Measurements from ENCODE around the gene NAPB.

The NAPB gene

DNA sequence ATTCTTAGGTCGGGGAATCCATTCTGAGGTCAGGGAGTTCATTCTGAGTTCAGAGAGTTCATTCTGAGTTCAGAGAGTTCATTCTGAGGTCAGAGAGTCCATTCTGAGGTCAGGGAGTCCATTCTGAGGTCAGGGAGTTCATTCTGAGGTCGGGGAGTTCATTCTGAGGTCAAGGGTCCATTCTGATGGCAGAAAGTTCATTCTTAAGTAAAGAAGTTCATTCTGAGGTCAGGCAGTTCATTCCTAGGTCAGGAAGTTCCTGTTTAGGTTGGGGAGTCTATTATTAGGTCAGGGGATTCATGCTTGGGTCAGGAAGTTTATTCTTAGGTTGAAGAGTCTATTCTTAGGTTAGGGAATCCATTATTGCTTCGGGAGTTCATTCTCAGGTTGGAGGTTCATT, 87.2 kb downstream of the NAPB start:
- Histone ChIP-seq H3K36me3 (replicated peaks in 1 of 2; ENCODE audit: control insufficient read depth in 2 of 2, insufficient read depth in 2 of 2, low read length in 2 of 2) (no peaks in the 10 kb centered on the region), H3K14ac (ENCODE audit: low read length) (no peak overlapping the region), H2AFZ (ENCODE audit: low read length) (no peak overlapping the region), H3K27me3 (ENCODE audit: control insufficient read depth in 3 of 3, insufficient read depth in 3 of 3, low read depth in 1 of 3, low read length in 3 of 3) (no peaks in the 10 kb centered on the region), H2BK120ac (ENCODE audit: low read depth, low read length) (no peak overlapping the region), H2BK15ac (ENCODE audit: low read length) (no peak overlapping the region), H3K4ac (ENCODE audit: low read length) (no peak overlapping the region), H3K9me3 (replicated peaks in 1 of 2; ENCODE audit: control insufficient read depth in 2 of 2, insufficient read depth in 1 of 2, low read depth in 1 of 2, low read length in 2 of 2) (no peaks in the 10 kb centered on the region), H3K4me1 (ENCODE audit: control insufficient read depth in 2 of 2, insufficient read depth in 1 of 2, low read depth in 1 of 2, low read length in 2 of 2) (peaks cover 0 to 2% of the 10 kb centered on the region in 2 donors), H3K4me3 (ENCODE audit: low read length in 2 of 2) (no peak overlapping the region), H2BK5ac (ENCODE audit: low read length) (no peak overlapping the region), H2BK12ac (ENCODE audit: low read length) (no peak overlapping the region), H2AK5ac (ENCODE audit: low read depth, low read length) (no peak overlapping the region), H3K23ac (ENCODE audit: low read depth, low read length, poor library complexity) (no peak overlapping the region), H3K4me2 (ENCODE audit: insufficient read depth, low read length, poor library complexity, severe bottlenecking) (no peak overlapping the region), H3K9ac (ENCODE audit: low read depth, low read length, poor library complexity) (no peak overlapping the region), H4K8ac (ENCODE audit: low read depth, low read length) (no peak overlapping the region), H4K91ac (ENCODE audit: low read depth, low read length, poor library complexity) (no peak overlapping the region), H3K79me1 (ENCODE audit: low read depth, low read length) (no peaks in the 10 kb centered on the region), H3K27ac (replicated peaks; ENCODE audit: low read length) (no peak overlapping the region), H3K18ac (ENCODE audit: low read length) (no peak overlapping the region)
- DNase-seq (ENCODE audit: low spot score) = no peak
- no CpG with 5 or more reads among the region's 3 CpGs for WGBS, 2 donors (ENCODE audit: extremely low coverage in 2 of 2, insufficient read length in 2 of 2, insufficient replicate concordance in 1 of 2)

DNA sequence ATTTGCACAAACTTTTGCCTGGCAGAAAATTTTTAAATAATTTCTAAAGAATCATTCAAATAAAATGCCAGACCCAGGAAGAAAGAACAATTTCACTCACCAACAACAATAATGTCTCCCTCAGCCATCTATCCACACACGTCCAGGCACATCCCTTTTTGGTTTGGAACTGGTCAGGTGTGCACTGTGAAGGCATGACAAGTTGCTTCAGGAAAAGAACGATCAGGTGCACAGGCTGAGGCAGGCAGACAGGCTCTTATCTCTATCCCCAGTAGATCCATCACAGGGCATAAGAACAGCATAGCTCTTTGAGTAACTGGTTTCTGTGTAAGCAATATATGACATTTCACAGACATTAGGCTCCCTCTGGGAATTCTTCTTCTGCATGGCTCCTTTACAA, 88.8 kb downstream of the NAPB start:
- H3K18ac ChIP-seq (ENCODE audit: low read length) = no peak overlapping the region
- no peak overlapping the region for H3K9ac ChIP-seq (ENCODE audit: low read depth, low read length, poor library complexity)
- no peak overlapping the region for H2AK5ac ChIP-seq (ENCODE audit: low read depth, low read length)
- H2BK120ac ChIP-seq (ENCODE audit: low read depth, low read length) = no peak overlapping the region
- no peak overlapping the region for H3K23ac ChIP-seq (ENCODE audit: low read depth, low read length, poor library complexity)
- no CpG with 5 or more reads among the region's 2 CpGs for WGBS, 2 donors (ENCODE audit: extremely low coverage in 2 of 2, insufficient read length in 2 of 2, insufficient replicate concordance in 1 of 2)
- no peak overlapping the region for H3K4me3 ChIP-seq (ENCODE audit: low read length in 2 of 2)
- H3K4me1 ChIP-seq (ENCODE audit: control insufficient read depth in 2 of 2, insufficient read depth in 1 of 2, low read depth in 1 of 2, low read length in 2 of 2) = peaks cover 0 to 2% of the 10 kb centered on the region in 2 donors
- H4K91ac ChIP-seq (ENCODE audit: low read depth, low read length, poor library complexity) = no peak overlapping the region
- no peak overlapping the region for H2AFZ ChIP-seq (ENCODE audit: low read length)
- peaks cover 0 to 3% of the 10 kb centered on the region in 2 donors for H3K9me3 ChIP-seq (replicated peaks in 1 of 2; ENCODE audit: control insufficient read depth in 2 of 2, insufficient read depth in 1 of 2, low read depth in 1 of 2, low read length in 2 of 2)
- H3K79me1 ChIP-seq (ENCODE audit: low read depth, low read length) = no peaks in the 10 kb centered on the region
- H4K8ac ChIP-seq (ENCODE audit: low read depth, low read length) = no peak overlapping the region
- no peak overlapping the region for H3K27ac ChIP-seq (replicated peaks; ENCODE audit: low read length)
- H3K36me3 ChIP-seq (replicated peaks in 1 of 2; ENCODE audit: control insufficient read depth in 2 of 2, insufficient read depth in 2 of 2, low read length in 2 of 2) = no peaks in the 10 kb centered on the region
- no peak overlapping the region for H3K4me2 ChIP-seq (ENCODE audit: insufficient read depth, low read length, poor library complexity, severe bottlenecking)
- H2BK15ac ChIP-seq (ENCODE audit: low read length) = no peak overlapping the region
- no peak overlapping the region for H3K4ac ChIP-seq (ENCODE audit: low read length)
- H2BK12ac ChIP-seq (ENCODE audit: low read length) = no peak overlapping the region
- no peak overlapping the region for H3K14ac ChIP-seq (ENCODE audit: low read length)
- no peak overlapping the region for H2BK5ac ChIP-seq (ENCODE audit: low read length)
- H3K27me3 ChIP-seq (ENCODE audit: control insufficient read depth in 3 of 3, insufficient read depth in 3 of 3, low read depth in 1 of 3, low read length in 3 of 3) = no peaks in the 10 kb centered on the region
- no peak for DNase-seq (ENCODE audit: low spot score)

GRCh38 chr20:23331450-23332350, 89.6 kb downstream of the NAPB start:
- H3K18ac ChIP-seq (ENCODE audit: low read length) = peak overlapping the region; percentile 31
- no peak overlapping the region for H3K4ac ChIP-seq (ENCODE audit: low read length)
- no CpG with 5 or more reads among the region's 8 CpGs for WGBS, 2 donors (ENCODE audit: extremely low coverage in 2 of 2, insufficient read length in 2 of 2, insufficient replicate concordance in 1 of 2)
- no peaks in the 10 kb centered on the region for H3K79me1 ChIP-seq (ENCODE audit: low read depth, low read length)
- no peak overlapping the region for H4K91ac ChIP-seq (ENCODE audit: low read depth, low read length, poor library complexity)
- H3K23ac ChIP-seq (ENCODE audit: low read depth, low read length, poor library complexity) = no peak overlapping the region
- H2AFZ ChIP-seq (ENCODE audit: low read length) = no peak overlapping the region
- peaks cover 0 to 4% of the 10 kb centered on the region in 2 donors for H3K4me1 ChIP-seq (ENCODE audit: control insufficient read depth in 2 of 2, insufficient read depth in 1 of 2, low read depth in 1 of 2, low read length in 2 of 2)
- H2BK15ac ChIP-seq (ENCODE audit: low read length) = no peak overlapping the region
- no peaks in the 10 kb centered on the region for H3K36me3 ChIP-seq (replicated peaks in 1 of 2; ENCODE audit: control insufficient read depth in 2 of 2, insufficient read depth in 2 of 2, low read length in 2 of 2)
- H2BK12ac ChIP-seq (ENCODE audit: low read length) = no peak overlapping the region
- no peak overlapping the region for H3K4me2 ChIP-seq (ENCODE audit: insufficient read depth, low read length, poor library complexity, severe bottlenecking)
- peak overlapping the region; percentile 67 for H2AK5ac ChIP-seq (ENCODE audit: low read depth, low read length)
- H3K4me3 ChIP-seq (ENCODE audit: low read length in 2 of 2) = no peak overlapping the region
- H3K14ac ChIP-seq (ENCODE audit: low read length) = no peak overlapping the region
- H2BK5ac ChIP-seq (ENCODE audit: low read length) = no peak overlapping the region
- no peak overlapping the region for H3K27ac ChIP-seq (replicated peaks; ENCODE audit: low read length)
- no peak overlapping the region for H4K8ac ChIP-seq (ENCODE audit: low read depth, low read length)
- peaks cover 0 to 3% of the 10 kb centered on the region in 2 donors for H3K9me3 ChIP-seq (replicated peaks in 1 of 2; ENCODE audit: control insufficient read depth in 2 of 2, insufficient read depth in 1 of 2, low read depth in 1 of 2, low read length in 2 of 2)
- H3K9ac ChIP-seq (ENCODE audit: low read depth, low read length, poor library complexity) = no peak overlapping the region
- no peak for DNase-seq (ENCODE audit: low spot score)
- H3K27me3 ChIP-seq (ENCODE audit: control insufficient read depth in 3 of 3, insufficient read depth in 3 of 3, low read depth in 1 of 3, low read length in 3 of 3) = no peaks in the 10 kb centered on the region
- H2BK120ac ChIP-seq (ENCODE audit: low read depth, low read length) = no peak overlapping the region

- no CpG with 5 or more reads among the region's 15 CpGs for WGBS, 2 donors (ENCODE audit: extremely low coverage in 2 of 2, insufficient read length in 2 of 2, insufficient replicate concordance in 1 of 2)
These were observed 93.5 kb downstream of the NAPB start for GRCh38 chr20:23327617-23328333.

More at GRCh38 chr20:23327617-23328333, 93.5 kb downstream of the NAPB start:
- H3K4me2 ChIP-seq (ENCODE audit: insufficient read depth, low read length, poor library complexity, severe bottlenecking) = no peak overlapping the region
- H3K9ac ChIP-seq (ENCODE audit: low read depth, low read length, poor library complexity) = no peak overlapping the region
- H3K36me3 ChIP-seq (replicated peaks in 1 of 2; ENCODE audit: control insufficient read depth in 2 of 2, insufficient read depth in 2 of 2, low read length in 2 of 2) = no peaks in the 10 kb centered on the region
- no peak overlapping the region for H2AK5ac ChIP-seq (ENCODE audit: low read depth, low read length)
- H3K14ac ChIP-seq (ENCODE audit: low read length) = no peak overlapping the region
- H2BK12ac ChIP-seq (ENCODE audit: low read length) = no peak overlapping the region
- no peak overlapping the region for H3K18ac ChIP-seq (ENCODE audit: low read length)
- no peak overlapping the region for H2AFZ ChIP-seq (ENCODE audit: low read length)
- no peak overlapping the region for H3K23ac ChIP-seq (ENCODE audit: low read depth, low read length, poor library complexity)
- H4K91ac ChIP-seq (ENCODE audit: low read depth, low read length, poor library complexity) = no peak overlapping the region
- no peak overlapping the region for H2BK5ac ChIP-seq (ENCODE audit: low read length)
- no peak overlapping the region for H4K8ac ChIP-seq (ENCODE audit: low read depth, low read length)
- H3K27ac ChIP-seq (replicated peaks; ENCODE audit: low read length) = no peak overlapping the region
- no peaks in the 10 kb centered on the region for H3K27me3 ChIP-seq (ENCODE audit: control insufficient read depth in 3 of 3, insufficient read depth in 3 of 3, low read depth in 1 of 3, low read length in 3 of 3)
- H3K4me3 ChIP-seq (ENCODE audit: low read length in 2 of 2) = no peak overlapping the region
- no peak overlapping the region for H3K4ac ChIP-seq (ENCODE audit: low read length)
- DNase-seq (ENCODE audit: low spot score) = no peak
- H2BK120ac ChIP-seq (ENCODE audit: low read depth, low read length) = no peak overlapping the region
- H3K9me3 ChIP-seq (replicated peaks in 1 of 2; ENCODE audit: control insufficient read depth in 2 of 2, insufficient read depth in 1 of 2, low read depth in 1 of 2, low read length in 2 of 2) = peaks cover 0 to 3% of the 10 kb centered on the region in 2 donors
- peaks cover 0 to 7% of the 10 kb centered on the region in 2 donors for H3K4me1 ChIP-seq (ENCODE audit: control insufficient read depth in 2 of 2, insufficient read depth in 1 of 2, low read depth in 1 of 2, low read length in 2 of 2)
- no peaks in the 10 kb centered on the region for H3K79me1 ChIP-seq (ENCODE audit: low read depth, low read length)
- H2BK15ac ChIP-seq (ENCODE audit: low read length) = no peak overlapping the region

Data from neuronal stem cell (in vitro differentiated cells).